Measurements from ENCODE around the gene MECP2. TPM values are rescaled to one million over a fixed set of nuclear protein-coding genes. Genes with fewer than 3 reads are reported as not detected.

The MECP2 gene
- total RNA-seq, 4 donors from 2014 or later, result 47.7 to 93.3 (median 61.1) TPM

DNA sequence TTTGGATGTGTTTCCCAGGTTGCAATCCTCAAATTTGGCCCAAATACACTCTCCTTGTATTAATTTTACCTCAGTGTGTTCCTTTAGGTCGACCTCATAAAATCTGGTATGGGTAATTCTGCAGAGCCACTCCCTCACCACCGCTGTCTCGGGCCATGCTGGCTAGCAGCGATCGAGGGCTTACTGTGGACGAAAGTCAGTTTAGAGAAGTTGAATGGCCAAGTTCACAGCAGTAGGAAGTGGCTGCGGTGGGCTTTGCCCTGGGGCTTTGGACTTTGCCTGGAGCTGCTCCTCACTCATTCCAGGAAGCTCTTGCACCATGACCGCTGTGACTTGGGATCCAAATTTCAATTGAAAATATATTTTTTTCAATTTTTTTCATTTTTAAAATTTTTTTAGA lies 105.3 kb downstream of the MECP2 start:
- no peak for TF ChIP-seq POLR2A (IDR thresholded peaks at IDR 0.05)
- TF ChIP-seq, protein P1, sequence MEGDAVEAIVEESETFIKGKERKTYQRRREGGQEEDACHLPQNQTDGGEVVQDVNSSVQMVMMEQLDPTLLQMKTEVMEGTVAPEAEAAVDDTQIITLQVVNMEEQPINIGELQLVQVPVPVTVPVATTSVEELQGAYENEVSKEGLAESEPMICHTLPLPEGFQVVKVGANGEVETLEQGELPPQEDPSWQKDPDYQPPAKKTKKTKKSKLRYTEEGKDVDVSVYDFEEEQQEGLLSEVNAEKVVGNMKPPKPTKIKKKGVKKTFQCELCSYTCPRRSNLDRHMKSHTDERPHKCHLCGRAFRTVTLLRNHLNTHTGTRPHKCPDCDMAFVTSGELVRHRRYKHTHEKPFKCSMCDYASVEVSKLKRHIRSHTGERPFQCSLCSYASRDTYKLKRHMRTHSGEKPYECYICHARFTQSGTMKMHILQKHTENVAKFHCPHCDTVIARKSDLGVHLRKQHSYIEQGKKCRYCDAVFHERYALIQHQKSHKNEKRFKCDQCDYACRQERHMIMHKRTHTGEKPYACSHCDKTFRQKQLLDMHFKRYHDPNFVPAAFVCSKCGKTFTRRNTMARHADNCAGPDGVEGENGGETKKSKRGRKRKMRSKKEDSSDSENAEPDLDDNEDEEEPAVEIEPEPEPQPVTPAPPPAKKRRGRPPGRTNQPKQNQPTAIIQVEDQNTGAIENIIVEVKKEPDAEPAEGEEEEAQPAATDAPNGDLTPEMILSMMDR (IDR thresholded peaks at IDR 0.05), result no peak
- intact Hi-C loops (cut with DNase I), result no loop called here
- H3K4me3 ChIP-seq (replicated peaks in 1 of 3), result no peak overlapping the region
- WGBS, 2 donors, result 88 to 93% methylated on average over 7 to 8 of the region's 8 CpGs
- H3K27ac ChIP-seq, result no peak overlapping the region
- H3K9me3 ChIP-seq, result no peaks in the 10 kb centered on the region
- no peaks in the 10 kb centered on the region for H3K4me1 ChIP-seq
- no peaks in the 10 kb centered on the region for H3K27me3 ChIP-seq
- no peak for DNase-seq
- H3K36me3 ChIP-seq, result no peaks in the 10 kb centered on the region

DNA sequence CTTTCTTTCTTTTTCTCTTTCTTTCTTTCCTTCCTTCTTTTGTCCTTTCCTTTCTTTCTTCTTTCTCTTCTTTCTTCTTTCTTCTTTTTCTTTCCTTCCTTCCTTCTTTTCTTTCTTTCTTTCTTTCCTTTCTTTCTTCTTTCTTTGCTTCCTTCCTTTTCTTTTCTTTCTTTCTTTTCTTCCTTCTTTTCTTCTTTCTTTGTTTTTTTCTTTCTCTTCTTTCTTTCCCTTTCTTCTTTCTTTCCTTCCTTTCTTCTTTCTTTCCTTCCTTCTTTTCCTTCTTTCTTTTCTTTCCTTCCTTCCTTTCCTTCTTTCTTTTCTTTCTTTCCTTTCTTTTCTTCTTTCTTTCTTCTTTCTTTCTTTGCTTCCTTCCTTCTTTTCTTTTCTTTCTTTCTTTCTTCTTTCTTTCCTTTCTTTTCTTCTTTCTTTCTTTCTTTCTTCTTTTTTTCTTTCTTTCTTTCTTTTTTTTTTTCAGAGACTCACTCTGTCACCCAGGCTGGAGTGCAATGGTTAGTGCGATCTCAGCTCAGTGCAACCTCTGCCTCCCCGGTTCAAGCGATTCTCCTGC lies 106.4 kb downstream of the MECP2 start:
- intact Hi-C loops (cut with DNase I), result no loop called here
- DNase-seq, result no peak
- WGBS, 2 donors, result 100% methylated on average over 3 of the region's 3 CpGs
- H3K4me3 ChIP-seq (replicated peaks in 1 of 3), result no peak overlapping the region
- no peaks in the 10 kb centered on the region for H3K9me3 ChIP-seq
- no peak overlapping the region for H3K27ac ChIP-seq
- no peaks in the 10 kb centered on the region for H3K4me1 ChIP-seq
- no peaks in the 10 kb centered on the region for H3K27me3 ChIP-seq
- TF ChIP-seq POLR2A (IDR thresholded peaks at IDR 0.05), result no peak
- TF ChIP-seq, protein P1 (IDR thresholded peaks at IDR 0.05), result no peak
- H3K36me3 ChIP-seq, result no peaks in the 10 kb centered on the region

DNA sequence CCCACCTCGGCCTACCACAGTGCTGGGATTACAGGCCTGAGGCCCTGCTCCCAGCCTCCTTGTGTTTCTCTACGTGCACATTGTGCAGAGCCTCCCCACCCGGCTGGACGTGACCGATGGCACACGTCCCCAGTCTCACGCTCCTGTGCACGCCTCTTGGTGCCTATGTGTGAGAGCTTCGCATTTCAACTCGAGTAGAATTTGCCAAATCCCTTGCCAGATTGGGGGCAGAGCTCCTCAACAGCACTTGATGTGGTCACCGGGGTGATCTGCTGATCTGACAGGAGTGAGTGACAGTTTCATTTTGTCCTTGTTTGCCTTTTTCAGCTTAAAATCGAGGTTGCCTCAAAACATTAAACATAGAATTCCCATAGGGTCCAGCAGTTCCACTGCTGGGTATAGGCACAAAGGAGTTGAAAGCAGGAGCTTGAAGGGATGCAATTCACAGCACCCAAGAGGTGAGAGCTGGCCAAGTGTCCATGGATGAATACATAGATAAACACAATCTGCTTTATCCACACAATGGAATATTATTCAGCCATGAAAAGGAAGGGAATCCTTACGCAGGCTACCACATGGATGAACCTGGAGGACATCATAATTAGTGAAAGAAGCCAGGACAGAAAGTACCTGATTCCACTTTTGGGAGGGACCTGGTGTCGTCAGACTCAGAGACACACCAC lies 107.4 kb downstream of the MECP2 start:
- TF ChIP-seq POLR2A (IDR thresholded peaks at IDR 0.05), result no peak
- TF ChIP-seq, protein P1 (IDR thresholded peaks at IDR 0.05), result no peak
- Histone ChIP-seq H3K4me1 (no peaks in the 10 kb centered on the region), H3K9me3 (no peaks in the 10 kb centered on the region), H3K4me3 (replicated peaks in 1 of 3) (no peak overlapping the region), H3K27me3 (no peaks in the 10 kb centered on the region), H3K36me3 (no peaks in the 10 kb centered on the region), H3K27ac (no peak overlapping the region)
- no peak for DNase-seq
- intact Hi-C loops (cut with DNase I), result no loop called here
- 84 to 94% methylated on average over 8 to 13 of the region's 14 CpGs for WGBS, 2 donors

DNA sequence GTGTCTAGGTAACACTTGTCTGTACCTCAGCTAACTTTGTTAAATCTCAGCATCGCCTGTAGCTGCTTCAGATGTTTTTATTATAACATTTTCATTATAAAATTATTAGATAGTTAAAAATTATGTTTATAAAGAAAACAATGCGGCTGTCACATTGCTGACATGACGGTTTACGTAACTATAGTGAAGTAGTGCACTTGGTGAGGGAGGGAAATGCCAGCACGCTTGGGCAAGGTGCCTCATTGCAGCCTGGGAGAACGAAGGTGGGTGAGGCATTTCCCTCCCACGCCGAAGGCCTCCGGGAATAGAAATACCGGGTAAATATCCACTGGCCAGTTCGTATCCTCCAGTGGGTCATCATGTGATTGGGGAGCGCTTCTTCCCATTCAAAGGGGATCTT lies 109.0 kb downstream of the MECP2 start:
- no peak for TF ChIP-seq POLR2A (IDR thresholded peaks at IDR 0.05)
- TF ChIP-seq, protein P1 (IDR thresholded peaks at IDR 0.05), result no peak
- 83 to 85% methylated on average over 10 to 12 of the region's 12 CpGs for WGBS, 2 donors
- H3K27me3 ChIP-seq, result no peaks in the 10 kb centered on the region
- intact Hi-C loops (cut with DNase I), result no loop called here
- H3K36me3 ChIP-seq, result no peaks in the 10 kb centered on the region
- DNase-seq, result no peak
- peaks cover 0 to 3% of the 10 kb centered on the region in 2 donors for H3K4me1 ChIP-seq
- H3K27ac ChIP-seq, result no peak overlapping the region
- no peaks in the 10 kb centered on the region for H3K9me3 ChIP-seq
- no peak overlapping the region for H3K4me3 ChIP-seq (replicated peaks in 1 of 3)

Measured in thyroid gland (tissue), 4 donors.